HL-60 (cell line): ENCODE results near the gene FCF1.

ENCODE experiments used
- CTCF ChIP-seq: IDR thresholded peaks from one replicate; pipeline ENCODE4 v1.5.1; 2011; ENCODE audit warnings: low read length, control low read depth, inconsistent platforms; ENCODE audit not compliant: insufficient read depth
- POLR2AphosphoS5 ChIP-seq: IDR thresholded peaks from 2 replicates; pipeline ENCODE4 v1.6.1; 2012; ENCODE audit warnings: low read depth
- REST ChIP-seq: IDR thresholded peaks from 2 replicates; pipeline ENCODE4 v1.6.1; 2012; ENCODE audit warnings: low read depth; ENCODE audit not compliant: insufficient replicate concordance
- SPI1 ChIP-seq: IDR thresholded peaks from 2 replicates; pipeline ENCODE4 v1.6.1; 2012; ENCODE audit warnings: low read depth, mild to moderate bottlenecking, borderline replicate concordance

DNA sequence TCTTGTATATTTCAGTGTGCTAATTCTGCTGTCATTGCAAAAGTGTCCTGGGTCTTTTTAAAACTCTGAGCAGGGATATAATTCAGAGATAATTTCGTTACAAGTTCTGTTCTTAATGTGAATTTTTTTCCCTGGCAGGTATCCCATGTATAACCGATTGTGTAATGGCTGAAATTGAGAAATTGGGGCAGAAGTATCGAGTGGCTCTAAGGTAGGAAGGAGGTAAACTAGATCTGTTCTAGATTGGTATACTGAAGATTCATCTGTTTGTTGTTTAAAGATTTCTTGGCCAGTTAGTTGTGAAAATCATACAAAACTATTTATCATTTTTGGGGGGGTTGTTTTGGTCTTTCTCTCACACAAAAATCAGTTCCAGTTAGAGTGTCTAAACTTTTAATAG, 10.2 kb downstream of the FCF1 start:
- TF ChIP-seq CTCF (no peak), SPI1 (no peak), POLR2AphosphoS5 (no peak), REST (no peak)
